H1 (cell line): ENCODE measurements around the gene GPR17. TPM values are rescaled to one million over a fixed set of nuclear protein-coding genes. Genes with fewer than 3 reads are reported as not detected.

Experiments used
- CBX5 ChIP-seq: fragments of 300-800, 300-1000 bp; sonication (generic); IDR thresholded peaks from 2 replicates; pipeline ENCODE4 v1.7.1; 2016; ENCODE audit warnings: antibody characterized with exemption, low read length, low read depth
- CHD2 ChIP-seq: IDR thresholded peaks from 2 replicates; pipeline ENCODE4 v1.6.1; 2012; ENCODE audit warnings: low read length, improper control_type of control experiment
- EP300 ChIP-seq, 2 experiments: IDR thresholded peaks; 1 replicate in 1 of 2; 2 replicates in 1 of 2; pipeline ENCODE4 v1.6.1; 2011 to 2012; ENCODE audit warnings: low read depth in 2 of 2, low read length in 2 of 2, mild to moderate bottlenecking in 2 of 2, borderline replicate concordance in 1 of 2, inconsistent platforms in 1 of 2, moderate library complexity in 1 of 2
- HDAC6 ChIP-seq: IDR thresholded peaks from one replicate; pipeline ENCODE4 v1.7.1; 2012; ENCODE audit warnings: low read depth, mild to moderate bottlenecking, inconsistent platforms, low read length, moderate library complexity
- KDM5A ChIP-seq: fragments of 200-600 bp; IDR thresholded peaks from 2 replicates; pipeline ENCODE4 v1.7.1; 2012; ENCODE audit warnings: mild to moderate bottlenecking, low read length, inconsistent platforms, mixed read lengths
- MAFK ChIP-seq: IDR thresholded peaks from 2 replicates; pipeline ENCODE4 v1.6.1; 2012; ENCODE audit warnings: low read depth, mild to moderate bottlenecking, improper control_type of control experiment, low read length
- TAF1 ChIP-seq: IDR thresholded peaks from 2 replicates; pipeline ENCODE4 v1.6.1; 2011; ENCODE audit warnings: mild to moderate bottlenecking, low read depth, low read length
- polyA plus RNA-seq, 7 experiments: library from polyadenylated mRNA; depleted of rRNA in 3 of 7; stranded (reverse) in 5 of 7; unstranded in 2 of 7; fragments of >200 nt in 5 of 7; fragments of 200-250 nt in 2 of 7; gene quantifications; 1 replicate in 5 of 7; 2 replicates in 1 of 7; 4 replicates in 1 of 7; pipeline versions ENCODE4 v1.2.1 to v1.2.3, GENCODE V29; 2011 to 2013; ENCODE audit warnings: missing spikeins in 2 of 7, mixed read lengths in 2 of 7
- total RNA-seq: library from RNA; stranded (reverse); fragmentation: NEBNext Ultra II Directional; extraction: Animal tissue kit (Norgen Biotek cat#: 25700); gene quantifications from 2 replicates; pipeline ENCODE4 v1.2.1, GENCODE V29; 2021
- TF ChIP-seq, protein P1 (sequence below): IDR thresholded peaks from 2 replicates; pipeline ENCODE4 v1.6.1; 2011; ENCODE audit warnings: low read depth, mild to moderate bottlenecking, low read length; ENCODE audit not compliant: insufficient read depth

GPR17 gene
- total and polyA plus RNA-seq, 2 of the 8 experiments (the other 6 are each of a cell fraction or from before 2014, with no cell fraction given) = 0.03 TPM; not detected in 1

DNA sequence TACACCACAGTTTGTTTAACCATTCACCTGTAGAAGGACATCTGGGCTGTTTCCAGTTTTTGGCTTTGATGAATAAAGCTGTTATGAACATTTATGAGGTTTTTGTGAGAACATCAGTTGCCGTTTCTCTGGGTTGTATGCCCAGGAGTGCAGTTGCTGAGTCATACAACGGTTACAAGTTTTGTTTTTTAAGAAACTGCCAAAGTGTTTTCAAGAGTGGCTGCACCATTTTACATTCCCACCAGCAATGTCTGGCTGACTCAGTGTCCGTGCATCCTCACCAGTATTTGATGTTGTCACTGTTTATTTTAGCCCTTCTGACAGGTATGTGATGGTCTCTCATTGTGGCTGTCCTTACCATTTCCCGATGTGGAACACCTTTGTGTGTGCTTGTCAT, 48.0 kb upstream of the GPR17 start (continued):
- TF ChIP-seq TAF1 (no peak), CHD2 (no peak), KDM5A (no peak), MAFK (no peak), HDAC6 (no peak), CBX5 (no peak), EP300 (IDR thresholded peaks at IDR 0.05; ENCODE audit: borderline replicate concordance in 1 of 2, low read depth in 2 of 2, low read length in 2 of 2) (no peak)
- TF ChIP-seq, protein P1, sequence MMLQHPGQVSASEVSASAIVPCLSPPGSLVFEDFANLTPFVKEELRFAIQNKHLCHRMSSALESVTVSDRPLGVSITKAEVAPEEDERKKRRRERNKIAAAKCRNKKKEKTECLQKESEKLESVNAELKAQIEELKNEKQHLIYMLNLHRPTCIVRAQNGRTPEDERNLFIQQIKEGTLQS = no peak
